ENCODE data around the gene TPPP.

TPPP gene

GRCh38 chr5:664343-664993, 28.7 kb downstream of the TPPP start:
- FAIRE-seq: no peak

GRCh38 chr5:663436-664342, 29.5 kb downstream of the TPPP start:
- FAIRE-seq: no peak

GRCh38 chr5:662751-663435, 30.3 kb downstream of the TPPP start:
- FAIRE-seq: no peak

GRCh38 chr5:661891-662750, 31.0 kb downstream of the TPPP start:
- FAIRE-seq: no peak

GRCh38 chr5:660491-661030, 32.6 kb downstream of the TPPP start:
- FAIRE-seq: no peak

- no peak for FAIRE-seq
Measured at GRCh38 chr5:659496-660263, 33.5 kb downstream of the TPPP start.

GRCh38 chr5:658103-658502, 35.0 kb downstream of the TPPP start:
- no peak for FAIRE-seq

GRCh38 chr5:657570-657969, 35.6 kb downstream of the TPPP start:
- no peak for FAIRE-seq

GRCh38 chr5:655406-655805, 37.7 kb downstream of the TPPP start:
- FAIRE-seq: no peak

- no peak for FAIRE-seq
Measured at GRCh38 chr5:654071-654778, 38.9 kb downstream of the TPPP start.

- no peak for FAIRE-seq
Measured at GRCh38 chr5:652773-653350, 40.3 kb downstream of the TPPP start.

- FAIRE-seq: no peak
Measured at GRCh38 chr5:652023-652515, 41.1 kb downstream of the TPPP start.

- FAIRE-seq: no peak
Measured at GRCh38 chr5:651296-652022, 41.7 kb downstream of the TPPP start.

GRCh38 chr5:647727-648126, 45.4 kb downstream of the TPPP start:
- FAIRE-seq: no peak

- no peak for FAIRE-seq
Measured at GRCh38 chr5:647311-647710, 45.8 kb downstream of the TPPP start.

GRCh38 chr5:646396-647201, 46.6 kb downstream of the TPPP start:
- FAIRE-seq: no peak

GRCh38 chr5:645421-645820, 47.7 kb downstream of the TPPP start:
- FAIRE-seq: no peak

- FAIRE-seq: no peak
Measured at GRCh38 chr5:644971-645370, 48.2 kb downstream of the TPPP start.

- FAIRE-seq: no peak
Measured at GRCh38 chr5:644509-644908, 48.6 kb downstream of the TPPP start.

All from G401.6 (cell line).